ENCODE measurements around the gene TSFM. TPM values are rescaled to one million over a fixed set of nuclear protein-coding genes. Genes with fewer than 3 reads are reported as not detected.

The TSFM gene
- total RNA-seq, 1 donor from 2014 or later, result 28.4 TPM

DNA sequence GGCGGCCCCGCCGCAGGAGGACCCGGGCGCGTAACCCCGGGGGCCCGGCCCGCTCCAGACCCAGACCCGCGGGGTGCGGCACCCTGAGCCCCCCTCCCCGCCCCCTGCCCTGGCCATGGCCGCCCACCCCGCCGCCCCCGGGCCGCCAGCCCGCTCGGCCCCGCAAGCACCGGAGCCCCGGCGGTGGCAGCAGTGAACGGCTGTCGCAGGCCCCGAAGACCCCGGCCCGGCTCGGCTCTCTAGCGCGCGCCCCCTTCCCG lies 27.5 kb upstream of the TSFM start:
- intact Hi-C loops (cut with micrococcal nuclease), result no loop called here
- ChIA-PET POLR2A (interaction anchor here (0.5 to 3.0 kb wide), 4 partner anchors 8 to 30 kb away, joined by 6 to 34 read pairs (median 18); partner anchors contain the start of genes CYP27B1 and TSPAN31), CTCF (interaction anchor here (1.6 kb wide), 1 partner anchor 148 kb away, joined by 4 read pairs; no protein-coding TSS in a partner anchor)
- ATAC-seq (ENCODE audit: low read depth), result no peak
- TF ChIP-seq, protein P1, sequence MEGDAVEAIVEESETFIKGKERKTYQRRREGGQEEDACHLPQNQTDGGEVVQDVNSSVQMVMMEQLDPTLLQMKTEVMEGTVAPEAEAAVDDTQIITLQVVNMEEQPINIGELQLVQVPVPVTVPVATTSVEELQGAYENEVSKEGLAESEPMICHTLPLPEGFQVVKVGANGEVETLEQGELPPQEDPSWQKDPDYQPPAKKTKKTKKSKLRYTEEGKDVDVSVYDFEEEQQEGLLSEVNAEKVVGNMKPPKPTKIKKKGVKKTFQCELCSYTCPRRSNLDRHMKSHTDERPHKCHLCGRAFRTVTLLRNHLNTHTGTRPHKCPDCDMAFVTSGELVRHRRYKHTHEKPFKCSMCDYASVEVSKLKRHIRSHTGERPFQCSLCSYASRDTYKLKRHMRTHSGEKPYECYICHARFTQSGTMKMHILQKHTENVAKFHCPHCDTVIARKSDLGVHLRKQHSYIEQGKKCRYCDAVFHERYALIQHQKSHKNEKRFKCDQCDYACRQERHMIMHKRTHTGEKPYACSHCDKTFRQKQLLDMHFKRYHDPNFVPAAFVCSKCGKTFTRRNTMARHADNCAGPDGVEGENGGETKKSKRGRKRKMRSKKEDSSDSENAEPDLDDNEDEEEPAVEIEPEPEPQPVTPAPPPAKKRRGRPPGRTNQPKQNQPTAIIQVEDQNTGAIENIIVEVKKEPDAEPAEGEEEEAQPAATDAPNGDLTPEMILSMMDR (IDR thresholded peaks at IDR 0.05), result no peak
- DNase-seq, result no peak
- no peaks in the 10 kb centered on the region for H3K27me3 Mint-ChIP-seq
- H3K9me3 Mint-ChIP-seq, result no peaks in the 10 kb centered on the region
- H3K36me3 Mint-ChIP-seq (ENCODE audit: low read depth), result peaks cover 52% of the 10 kb centered on the region
- peak overlapping the region; percentile 57 for H3K4me3 Mint-ChIP-seq
- H3K27ac Mint-ChIP-seq, result no peak overlapping the region
- H3K4me1 Mint-ChIP-seq, result peaks cover 73% of the 10 kb centered on the region

DNA sequence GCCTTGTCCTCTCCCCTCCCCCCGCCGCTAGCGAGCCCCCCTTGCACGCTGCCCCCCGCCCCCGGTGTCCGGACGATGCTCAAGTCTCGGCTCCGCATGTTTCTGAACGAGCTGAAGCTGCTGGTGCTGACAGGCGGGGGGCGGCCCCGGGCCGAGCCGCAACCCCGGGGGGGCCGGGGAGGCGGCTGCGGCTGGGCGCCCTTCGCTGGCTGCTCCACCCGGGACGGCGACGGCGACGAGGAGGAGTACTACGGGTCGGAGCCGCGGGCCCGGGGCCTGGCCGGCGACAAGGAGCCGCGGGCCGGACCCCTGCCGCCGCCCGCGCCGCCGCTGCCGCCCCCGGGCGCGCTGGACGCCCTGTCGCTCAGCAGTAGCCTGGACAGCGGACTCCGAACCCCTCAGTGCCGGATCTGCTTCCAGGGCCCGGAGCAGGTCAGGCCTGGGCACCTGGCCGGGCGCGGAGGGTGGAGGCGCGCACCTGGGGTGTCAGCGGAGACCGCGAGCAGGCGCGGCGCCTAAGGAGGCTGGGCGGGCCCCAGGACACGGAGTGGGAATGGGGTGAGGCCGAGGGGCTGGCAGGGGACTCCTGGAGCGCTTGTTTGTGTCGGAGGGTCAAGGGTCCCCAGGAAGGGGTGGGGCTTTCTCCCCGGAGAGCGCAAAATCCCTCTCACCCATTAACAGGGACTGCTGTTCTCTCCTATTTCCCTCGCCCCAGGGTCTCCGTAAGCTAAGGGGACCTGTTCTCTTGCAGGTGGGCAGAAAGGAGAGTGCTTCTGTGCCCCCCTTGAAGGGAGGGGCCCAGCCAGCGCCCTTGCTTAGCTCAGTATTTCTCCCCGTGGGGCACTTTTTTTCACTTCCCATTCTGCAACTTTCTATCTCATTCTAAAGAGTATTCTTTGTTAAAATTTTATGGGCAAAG lies 26.9 kb upstream of the TSFM start:
- ChIA-PET POLR2A (interaction anchor here (0.5 to 3.0 kb wide), 17 partner anchors 8 to 1068 kb away, joined by 3 to 34 read pairs (median 5); partner anchors contain the start of genes CYP27B1, EEF1AKMT3, METTL1 and OS9), CTCF (interaction anchor here (0.6 to 2.3 kb wide), 10 partner anchors 11 to 150 kb away, joined by 3 to 20 read pairs (median 5); partner anchors contain the start of genes CYP27B1, OS9, TSFM and TSPAN31)
- ATAC-seq (ENCODE audit: low read depth) (peak; percentile 13), DNase-seq (peak; percentile 61)
- intact Hi-C loops (cut with micrococcal nuclease), result loop anchor here (1.0 to 2.0 kb wide), 6 partner anchors 11 to 150 kb away; partner anchors contain the start of genes EEF1AKMT3, METTL1 and TSFM
- peak overlapping the region; percentile 90 for H3K4me3 Mint-ChIP-seq
- H3K36me3 Mint-ChIP-seq (ENCODE audit: low read depth), result peaks cover 47% of the 10 kb centered on the region
- H3K9me3 Mint-ChIP-seq, result no peaks in the 10 kb centered on the region
- H3K27ac Mint-ChIP-seq, result peak overlapping the region; percentile 86
- no peaks in the 10 kb centered on the region for H3K27me3 Mint-ChIP-seq
- peaks cover 69% of the 10 kb centered on the region for H3K4me1 Mint-ChIP-seq
- TF ChIP-seq, protein P1 (IDR thresholded peaks at IDR 0.05), result no peak

DNA sequence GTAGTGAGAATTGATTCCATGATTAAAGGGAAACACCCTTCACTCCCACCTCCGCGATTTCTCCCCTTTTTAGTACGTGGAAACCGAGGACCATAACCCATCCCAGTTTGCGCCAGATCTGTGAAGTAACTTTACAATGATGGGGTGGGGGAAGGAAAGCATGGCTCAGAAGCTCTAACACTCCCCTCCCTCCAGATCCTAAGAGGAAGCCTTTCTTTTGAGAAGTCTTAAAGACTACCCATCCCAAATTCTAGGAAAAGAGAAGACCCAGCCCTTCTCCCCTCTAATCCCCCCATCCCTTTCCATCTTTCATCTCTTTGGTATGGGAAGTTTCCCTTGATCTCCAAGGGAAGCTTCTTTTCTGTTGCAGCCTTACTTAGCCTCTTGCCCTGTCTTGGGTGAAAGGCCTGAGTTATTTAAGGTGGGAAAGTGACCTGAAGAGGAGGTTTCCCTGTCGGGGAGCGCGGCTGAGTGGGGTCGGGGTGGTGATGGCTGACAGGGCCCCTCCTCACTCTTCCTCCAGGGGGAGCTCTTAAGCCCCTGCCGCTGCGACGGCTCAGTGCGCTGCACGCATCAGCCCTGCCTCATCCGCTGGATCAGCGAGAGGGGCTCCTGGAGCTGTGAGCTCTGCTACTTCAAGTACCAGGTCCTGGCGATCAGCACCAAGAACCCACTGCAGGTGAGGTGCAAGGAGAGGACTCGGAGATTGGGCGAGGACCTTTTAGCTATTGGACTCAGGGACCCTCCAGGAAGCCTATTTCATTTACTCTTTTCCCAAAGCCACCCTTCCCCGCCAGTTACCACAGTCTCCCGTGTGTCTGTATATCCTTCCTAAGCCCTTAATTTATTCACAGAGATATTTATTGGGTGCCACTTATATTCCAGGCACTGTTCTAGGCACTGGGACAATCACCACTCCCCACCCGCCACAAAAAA lies 25.9 kb upstream of the TSFM start:
- Mint-ChIP-seq H3K36me3 (ENCODE audit: low read depth) (peaks cover 47% of the 10 kb centered on the region), H3K27ac (peak overlapping the region; percentile 86), H3K4me1 (peaks cover 60% of the 10 kb centered on the region), H3K9me3 (no peaks in the 10 kb centered on the region), H3K4me3 (peak overlapping the region; percentile 90), H3K27me3 (no peaks in the 10 kb centered on the region)
- CTCF ChIA-PET, result interaction anchor here (0.6 to 2.3 kb wide), 15 partner anchors 10 to 149 kb away, joined by 3 to 20 read pairs (median 4); partner anchors contain the start of genes CYP27B1, OS9, TSFM and TSPAN31
- ATAC-seq (ENCODE audit: low read depth) (peak; percentile 16), DNase-seq (peak; percentile 56)
- POLR2A ChIA-PET, result interaction anchor here (0.6 to 3.0 kb wide), 17 partner anchors 11 to 1068 kb away, joined by 3 to 34 read pairs (median 5); partner anchors contain the start of genes CYP27B1, EEF1AKMT3, METTL1 and OS9
- intact Hi-C loops (cut with micrococcal nuclease), result loop anchor here (1.0 to 2.0 kb wide), 6 partner anchors 10 to 149 kb away; partner anchors contain the start of genes EEF1AKMT3, METTL1 and TSFM
- TF ChIP-seq, protein P1 (IDR thresholded peaks at IDR 0.05), result no peak

DNA sequence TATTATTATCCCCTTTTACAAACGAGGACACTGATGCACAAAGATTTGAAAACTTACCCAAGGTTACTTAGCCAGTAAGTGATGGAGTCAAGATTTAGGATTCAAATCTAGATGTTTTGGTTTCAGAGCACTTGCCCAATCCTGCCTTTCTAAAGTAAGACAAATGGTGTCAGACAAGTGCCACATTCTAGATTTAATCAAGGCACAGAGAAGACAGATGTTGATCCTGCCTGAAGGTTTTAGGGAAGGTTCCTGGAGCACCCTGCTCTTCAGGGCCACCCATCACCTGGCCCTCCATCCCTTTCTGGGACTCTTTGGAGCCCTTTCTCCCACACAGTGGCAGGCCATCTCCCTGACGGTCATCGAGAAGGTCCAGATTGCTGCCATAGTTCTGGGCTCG lies 24.8 kb upstream of the TSFM start:
- Mint-ChIP-seq H3K36me3 (ENCODE audit: low read depth) (peaks cover 43% of the 10 kb centered on the region), H3K4me1 (peaks cover 49% of the 10 kb centered on the region), H3K4me3 (no peak overlapping the region), H3K27me3 (no peaks in the 10 kb centered on the region), H3K9me3 (no peaks in the 10 kb centered on the region), H3K27ac (no peak overlapping the region)
- TF ChIP-seq, protein P1 (IDR thresholded peaks at IDR 0.05), result no peak
- DNase-seq, result no peak
- ChIA-PET POLR2A (interaction anchor here (3.0 kb wide), 1 partner anchor 10 kb away, joined by 34 read pairs; the partner anchor contains the start of gene CYP27B1), CTCF (interaction anchor here (2.3 kb wide), 2 partner anchors 9 to 26 kb away, joined by 16 to 20 read pairs; partner anchors contain the start of genes CYP27B1 and TSFM)
- ATAC-seq (ENCODE audit: low read depth), result no peak
- intact Hi-C loops (cut with micrococcal nuclease), result loop anchor here (2.0 kb wide), 1 partner anchor 141 kb away; no protein-coding TSS in a partner anchor

Measured in activated B cell treated with CpG ODN at 0.5 μM for 24 hours (primary cell).